HepG2 (cell line): ENCODE data around the gene SNN. TPM values are rescaled to one million over a fixed set of nuclear protein-coding genes. Genes with fewer than 3 reads are reported as not detected.

Experiments used
- CREM ChIP-seq, 2 experiments: sonication (generic) in 1 of 2; formaldehyde crosslinking in 1 of 2; IDR thresholded peaks; 2 replicates each; pipeline versions ENCODE4 v1.4.0 to v1.6.1; 2016 to 2020; ENCODE audit warnings: antibody characterized with exemption in 1 of 2, mild to moderate bottlenecking in 1 of 2, missing genetic modification reagents in 1 of 2
- CTCF ChIP-seq: sonication (generic); formaldehyde crosslinking; IDR thresholded peaks from 2 replicates; pipeline ENCODE4 v1.5.0; 2020; ENCODE audit warnings: mild to moderate bottlenecking, missing genetic modification reagents, moderate library complexity
- DR1 ChIP-seq: sonication (generic); formaldehyde crosslinking; IDR thresholded peaks from 2 replicates; pipeline ENCODE4 v1.8.0; 2021; ENCODE audit warnings: mild to moderate bottlenecking, missing genetic modification reagents, inconsistent platforms
- ELF3 ChIP-seq: IDR thresholded peaks from 2 replicates; pipeline ENCODE4 v1.6.1; 2016; ENCODE audit warnings: missing genetic modification reagents, missing compliant biosample characterization
- GATAD2A ChIP-seq: IDR thresholded peaks from 2 replicates; pipeline ENCODE4 v1.6.1; 2016
- ZBTB34 ChIP-seq: sonication (generic); formaldehyde crosslinking; IDR thresholded peaks from 2 replicates; pipeline ENCODE4 v1.8.0; 2022; ENCODE audit warnings: mild to moderate bottlenecking, missing genetic modification reagents
- ZFP37 ChIP-seq: sonication (generic); formaldehyde crosslinking; IDR thresholded peaks from 2 replicates; pipeline ENCODE4 v1.4.0; 2020; ENCODE audit warnings: missing genetic modification reagents, borderline replicate concordance
- ZKSCAN5 ChIP-seq: sonication (generic); formaldehyde crosslinking; IDR thresholded peaks from 2 replicates; pipeline ENCODE4 v1.5.1; 2020; ENCODE audit warnings: mild to moderate bottlenecking, missing genetic modification reagents
- ZNF737 ChIP-seq: sonication (generic); formaldehyde crosslinking; IDR thresholded peaks from 2 replicates; pipeline ENCODE4 v1.5.0; 2020; ENCODE audit warnings: missing genetic modification reagents, mild to moderate bottlenecking, borderline replicate concordance
- ZNF747 ChIP-seq: sonication (generic); formaldehyde crosslinking; IDR thresholded peaks from 2 replicates; pipeline ENCODE4 v1.8.1; 2023; ENCODE audit warnings: missing genetic modification reagents, mild to moderate bottlenecking, borderline replicate concordance
- ZNF768 ChIP-seq: sonication (generic); formaldehyde crosslinking; IDR thresholded peaks from 2 replicates; pipeline ENCODE4 v1.4.0; 2020; ENCODE audit warnings: missing genetic modification reagents
- ZNF841 ChIP-seq: sonication (generic); formaldehyde crosslinking; IDR thresholded peaks from 2 replicates; pipeline ENCODE4 v1.8.1; 2023; ENCODE audit warnings: missing genetic modification reagents, borderline replicate concordance
- ZXDC ChIP-seq: sonication (generic); formaldehyde crosslinking; IDR thresholded peaks from 2 replicates; pipeline ENCODE4 v1.5.0; 2020; ENCODE audit warnings: mild to moderate bottlenecking, missing genetic modification reagents
- polyA plus RNA-seq, 8 experiments: library from polyadenylated mRNA; depleted of rRNA in 3 of 8; stranded (reverse) in 7 of 8; unstranded in 1 of 8; fragments of >200 nt; fragmentation: Illumina TruSeq in 4 of 8; extraction: Trizol in 4 of 8; gene quantifications; 2 replicates each; pipeline versions ENCODE4 v1.2.1 to v1.2.3, GENCODE V29; 2011 to 2016; ENCODE audit warnings: low read depth in 4 of 8, missing spikeins in 1 of 8, mixed read lengths in 1 of 8; ENCODE audit not compliant: insufficient read depth in 1 of 8
- total RNA-seq, 5 experiments: library from RNA; depleted of rRNA; stranded (reverse); fragments of >200 nt; fragmentation: Illumina TruSeq; extraction: Trizol; gene quantifications; 2 replicates each; pipeline ENCODE4 v1.2.3, GENCODE V29; 2016; ENCODE audit warnings: low read depth in 1 of 5
- TF ChIP-seq, protein P1 (sequence below): IDR thresholded peaks from 2 replicates; pipeline ENCODE4 v1.6.1; 2016; ENCODE audit warnings: mild to moderate bottlenecking
- TF ChIP-seq, protein P2 (sequence below): sonication (generic); formaldehyde crosslinking; IDR thresholded peaks from 2 replicates; pipeline ENCODE4 v1.5.0; 2020; ENCODE audit warnings: missing genetic modification reagents, mild to moderate bottlenecking, borderline replicate concordance
- TF ChIP-seq, protein P3 (sequence below): sonication (generic); formaldehyde crosslinking; IDR thresholded peaks from 2 replicates; pipeline ENCODE4 v1.5.1; 2020; ENCODE audit warnings: mild to moderate bottlenecking, missing genetic modification reagents, moderate library complexity

The SNN gene
- total and polyA plus RNA-seq, 2 of the 13 experiments (the other 11 are each of a cell fraction or from before 2014, with no cell fraction given), result 5.2 to 8.4 TPM

DNA sequence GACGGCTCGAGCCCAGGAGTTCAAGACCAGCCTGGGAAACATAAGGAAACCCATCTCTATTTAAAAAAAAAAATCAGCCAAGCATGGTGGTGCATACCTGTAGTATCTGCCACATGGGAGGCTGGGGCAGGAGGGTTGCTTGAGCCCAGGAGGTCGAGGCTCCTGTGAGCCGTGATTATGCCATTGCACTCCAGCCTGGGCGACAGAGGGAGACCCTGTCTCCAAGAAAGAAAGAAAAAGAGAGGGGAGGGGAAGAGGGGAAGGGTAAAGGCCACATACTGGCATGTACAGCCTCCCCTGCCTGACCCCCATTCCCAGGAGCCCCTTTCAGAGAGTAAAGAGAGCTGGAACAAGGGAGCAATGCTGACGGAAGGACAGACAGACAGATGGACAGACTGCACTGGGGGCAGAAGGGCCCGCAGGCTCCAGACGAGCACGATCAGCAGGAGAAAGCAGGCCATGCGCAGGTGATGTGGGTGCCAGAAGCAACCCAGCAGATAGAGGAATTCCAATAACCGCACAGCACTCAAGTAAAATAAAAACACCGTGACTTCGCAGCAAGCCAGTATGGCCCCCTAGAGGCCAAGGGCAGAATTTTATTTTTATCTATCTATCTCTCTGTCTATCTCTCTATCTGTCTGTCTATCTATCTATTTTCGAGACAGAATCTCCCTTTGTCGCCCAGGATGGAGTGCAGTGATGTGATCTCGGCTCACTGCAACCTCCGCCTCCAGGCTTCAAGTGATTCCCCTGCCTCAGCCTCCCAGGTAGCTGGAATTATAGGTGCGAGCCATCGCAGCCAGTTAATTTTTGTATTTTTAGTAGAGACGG, 27.1 kb upstream of the SNN start (continued):
- TF ChIP-seq, protein P1, sequence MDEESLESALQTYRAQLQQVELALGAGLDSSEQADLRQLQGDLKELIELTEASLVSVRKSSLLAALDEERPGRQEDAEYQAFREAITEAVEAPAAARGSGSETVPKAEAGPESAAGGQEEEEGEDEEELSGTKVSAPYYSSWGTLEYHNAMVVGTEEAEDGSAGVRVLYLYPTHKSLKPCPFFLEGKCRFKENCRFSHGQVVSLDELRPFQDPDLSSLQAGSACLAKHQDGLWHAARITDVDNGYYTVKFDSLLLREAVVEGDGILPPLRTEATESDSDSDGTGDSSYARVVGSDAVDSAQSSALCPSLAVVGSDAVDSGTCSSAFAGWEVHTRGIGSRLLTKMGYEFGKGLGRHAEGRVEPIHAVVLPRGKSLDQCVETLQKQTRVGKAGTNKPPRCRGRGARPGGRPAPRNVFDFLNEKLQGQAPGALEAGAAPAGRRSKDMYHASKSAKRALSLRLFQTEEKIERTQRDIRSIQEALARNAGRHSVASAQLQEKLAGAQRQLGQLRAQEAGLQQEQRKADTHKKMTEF (CRISPR knock-in tag), result no peak
- TF ChIP-seq ZNF768 (CRISPR knock-in tag) (0 out of 2 replicates have a peak, but pooled peaks have one; percentile 35), ZBTB34 (no peak), CREM (IDR thresholded peaks at IDR 0.05) (no peak), CREM (CRISPR knock-in tag; IDR thresholded peaks at IDR 0.05) (no peak), ZXDC (CRISPR knock-in tag) (0 out of 2 replicates have a peak, but pooled peaks have one; percentile 19), GATAD2A (CRISPR knock-in tag) (peak; percentile 45; the same call in 1 of the 2 replicates), ZNF747 (CRISPR knock-in tag) (no peak), ZFP37 (CRISPR knock-in tag) (no peak), CTCF (peak; percentile 89), ELF3 (CRISPR knock-in tag) (peak; percentile 34; the same call in 1 of the 2 replicates), ZKSCAN5 (CRISPR knock-in tag) (no peak), DR1 (CRISPR knock-in tag) (no peak), ZNF737 (CRISPR knock-in tag) (no peak), ZNF841 (CRISPR knock-in tag) (no peak)
- TF ChIP-seq, protein P2, sequence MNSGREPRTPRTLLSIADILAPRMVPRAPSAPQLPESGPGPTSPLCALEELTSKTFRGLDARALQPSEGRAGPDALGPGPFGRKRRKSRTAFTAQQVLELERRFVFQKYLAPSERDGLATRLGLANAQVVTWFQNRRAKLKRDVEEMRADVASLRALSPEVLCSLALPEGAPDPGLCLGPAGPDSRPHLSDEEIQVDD, result no peak
- TF ChIP-seq, protein P3, sequence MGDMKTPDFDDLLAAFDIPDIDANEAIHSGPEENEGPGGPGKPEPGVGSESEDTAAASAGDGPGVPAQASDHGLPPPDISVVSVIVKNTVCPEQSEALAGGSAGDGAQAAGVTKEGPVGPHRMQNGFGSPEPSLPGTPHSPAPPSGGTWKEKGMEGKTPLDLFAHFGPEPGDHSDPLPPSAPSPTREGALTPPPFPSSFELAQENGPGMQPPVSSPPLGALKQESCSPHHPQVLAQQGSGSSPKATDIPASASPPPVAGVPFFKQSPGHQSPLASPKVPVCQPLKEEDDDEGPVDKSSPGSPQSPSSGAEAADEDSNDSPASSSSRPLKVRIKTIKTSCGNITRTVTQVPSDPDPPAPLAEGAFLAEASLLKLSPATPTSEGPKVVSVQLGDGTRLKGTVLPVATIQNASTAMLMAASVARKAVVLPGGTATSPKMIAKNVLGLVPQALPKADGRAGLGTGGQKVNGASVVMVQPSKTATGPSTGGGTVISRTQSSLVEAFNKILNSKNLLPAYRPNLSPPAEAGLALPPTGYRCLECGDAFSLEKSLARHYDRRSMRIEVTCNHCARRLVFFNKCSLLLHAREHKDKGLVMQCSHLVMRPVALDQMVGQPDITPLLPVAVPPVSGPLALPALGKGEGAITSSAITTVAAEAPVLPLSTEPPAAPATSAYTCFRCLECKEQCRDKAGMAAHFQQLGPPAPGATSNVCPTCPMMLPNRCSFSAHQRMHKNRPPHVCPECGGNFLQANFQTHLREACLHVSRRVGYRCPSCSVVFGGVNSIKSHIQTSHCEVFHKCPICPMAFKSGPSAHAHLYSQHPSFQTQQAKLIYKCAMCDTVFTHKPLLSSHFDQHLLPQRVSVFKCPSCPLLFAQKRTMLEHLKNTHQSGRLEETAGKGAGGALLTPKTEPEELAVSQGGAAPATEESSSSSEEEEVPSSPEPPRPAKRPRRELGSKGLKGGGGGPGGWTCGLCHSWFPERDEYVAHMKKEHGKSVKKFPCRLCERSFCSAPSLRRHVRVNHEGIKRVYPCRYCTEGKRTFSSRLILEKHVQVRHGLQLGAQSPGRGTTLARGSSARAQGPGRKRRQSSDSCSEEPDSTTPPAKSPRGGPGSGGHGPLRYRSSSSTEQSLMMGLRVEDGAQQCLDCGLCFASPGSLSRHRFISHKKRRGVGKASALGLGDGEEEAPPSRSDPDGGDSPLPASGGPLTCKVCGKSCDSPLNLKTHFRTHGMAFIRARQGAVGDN, result no peak
